C4-2B (cell line): ENCODE data around the gene ZGPAT.

Source experiments
- ZFX ChIP-seq: fragments of 450-650 bp; IDR thresholded peaks from 2 replicates; pipeline ENCODE4 v1.6.1; 2017
- TF ChIP-seq, protein P1 (sequence below): fragments of 450-650 bp; conservative IDR thresholded peaks from 2 replicates; pipeline ENCODE4 v1.5.1; 2017; ENCODE audit warnings: mild to moderate bottlenecking

- TF ChIP-seq, protein P1, sequence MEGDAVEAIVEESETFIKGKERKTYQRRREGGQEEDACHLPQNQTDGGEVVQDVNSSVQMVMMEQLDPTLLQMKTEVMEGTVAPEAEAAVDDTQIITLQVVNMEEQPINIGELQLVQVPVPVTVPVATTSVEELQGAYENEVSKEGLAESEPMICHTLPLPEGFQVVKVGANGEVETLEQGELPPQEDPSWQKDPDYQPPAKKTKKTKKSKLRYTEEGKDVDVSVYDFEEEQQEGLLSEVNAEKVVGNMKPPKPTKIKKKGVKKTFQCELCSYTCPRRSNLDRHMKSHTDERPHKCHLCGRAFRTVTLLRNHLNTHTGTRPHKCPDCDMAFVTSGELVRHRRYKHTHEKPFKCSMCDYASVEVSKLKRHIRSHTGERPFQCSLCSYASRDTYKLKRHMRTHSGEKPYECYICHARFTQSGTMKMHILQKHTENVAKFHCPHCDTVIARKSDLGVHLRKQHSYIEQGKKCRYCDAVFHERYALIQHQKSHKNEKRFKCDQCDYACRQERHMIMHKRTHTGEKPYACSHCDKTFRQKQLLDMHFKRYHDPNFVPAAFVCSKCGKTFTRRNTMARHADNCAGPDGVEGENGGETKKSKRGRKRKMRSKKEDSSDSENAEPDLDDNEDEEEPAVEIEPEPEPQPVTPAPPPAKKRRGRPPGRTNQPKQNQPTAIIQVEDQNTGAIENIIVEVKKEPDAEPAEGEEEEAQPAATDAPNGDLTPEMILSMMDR, result no peak
- no peak for TF ChIP-seq ZFX
These were observed 3.3 kb downstream of the ZGPAT start for GRCh38 chr20:63711085-63711645.
